Small intestine (tissue), 16 donors: ENCODE measurements around the gene PDAP1. TPM values are rescaled to one million over a fixed set of nuclear protein-coding genes. Genes with fewer than 3 reads are reported as not detected.

Experiments
- DNase-seq, 2 donors: peaks; one replicate each; pipeline versions ENCODE4 v3.0.0 to v3.0.0-alpha.2; 2013
- FAIRE-seq: peaks from 2 replicates; lab custom pipeline; 2012; peaks lifted over from hg19 to GRCh38; lab: Jason Lieb, UNC
- H3K27ac ChIP-seq, 3 donors: one replicate each; pipeline ENCODE4 v1.5.1; 2013; ENCODE audit warnings: low read length in 2 of 3, mild to moderate bottlenecking in 2 of 3, control low read depth in 1 of 3, inconsistent platforms in 1 of 3, low read depth in 1 of 3, moderate library complexity in 1 of 3
- H3K27me3 ChIP-seq, 3 donors: one replicate each; pipeline ENCODE4 v1.6.1; 2013; ENCODE audit warnings: low read length in 3 of 3, inconsistent platforms in 1 of 3; ENCODE audit not compliant: control insufficient read depth in 3 of 3, insufficient read depth in 3 of 3
- H3K36me3 ChIP-seq, 3 donors: one replicate each; pipeline ENCODE4 v1.6.1; 2013; ENCODE audit warnings: low read length in 3 of 3, inconsistent platforms in 1 of 3, low read depth in 1 of 3, mild to moderate bottlenecking in 1 of 3, moderate library complexity in 1 of 3; ENCODE audit not compliant: control insufficient read depth in 3 of 3, insufficient read depth in 2 of 3
- H3K4me1 ChIP-seq, 3 donors: one replicate each; pipeline ENCODE4 v1.6.1; 2013; ENCODE audit warnings: low read length in 2 of 3, inconsistent platforms in 1 of 3, low read depth in 1 of 3, mild to moderate bottlenecking in 1 of 3, moderate library complexity in 1 of 3; ENCODE audit not compliant: control insufficient read depth in 3 of 3, insufficient read depth in 2 of 3
- H3K4me3 ChIP-seq, 3 donors: one replicate each; pipeline ENCODE4 v1.5.1; 2013; ENCODE audit warnings: low read length in 3 of 3, control low read depth in 1 of 3, inconsistent platforms in 1 of 3, low read depth in 1 of 3, mild to moderate bottlenecking in 1 of 3, moderate library complexity in 1 of 3
- H3K9me3 ChIP-seq, 2 donors: one replicate each; pipeline ENCODE4 v1.6.1; 2013; ENCODE audit warnings: low read depth in 1 of 2, low read length in 1 of 2; ENCODE audit not compliant: control insufficient read depth in 2 of 2, insufficient read depth in 1 of 2
- WGBS, 3 donors: extraction: QIAGEN DNeasy Blood & Tissue Kit; methylation state at CpG; one replicate each; pipeline ENCODE4 v1.1.7; 2013; 5-methylcytosine and 5-hydroxymethylcytosine counted together
- long read RNA-seq, 10 donors: transcript quantifications; one replicate each; lab custom pipeline, GENCODE V29; 2026
- polyA plus RNA-seq, 4 donors: library from polyadenylated mRNA; stranded (reverse) in 3 of 4; unstranded in 1 of 4; fragments of 200-250 nt in 3 of 4; fragments of 120-200 nt in 1 of 4; gene quantifications; one replicate each; pipeline versions ENCODE4 v1.2.1 to v1.2.3, GENCODE V29; 2013
- donor health status: healthy with polysubstance abuse.
- donor health status: control.
- donor health status: control.
- donor health status: Bipolar disorder and iron deficiency.
- donor health status: healthy.

PDAP1 gene, protein sequence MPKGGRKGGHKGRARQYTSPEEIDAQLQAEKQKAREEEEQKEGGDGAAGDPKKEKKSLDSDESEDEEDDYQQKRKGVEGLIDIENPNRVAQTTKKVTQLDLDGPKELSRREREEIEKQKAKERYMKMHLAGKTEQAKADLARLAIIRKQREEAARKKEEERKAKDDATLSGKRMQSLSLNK
- polyA plus RNA-seq: 100 to 1,000 TPM in 3 of 4 donors, 10 to 100 TPM in 1; 94.7 to 212 (median 110) TPM
- long read RNA-seq, donor 1, transcript PDAP1-201 (6 exons, 2,546 nt): major isoform, 29 of 209 reads
- long read RNA-seq, donor 1, partial matches to known transcripts: 140 of 209 reads
- long read RNA-seq, donor 1, other reads (novel, unspliced or antisense): 40 of 209 reads
- long read RNA-seq, donor 2, transcript PDAP1-201 (6 exons, 2,546 nt): major isoform, 6 of 140 reads
- long read RNA-seq, donor 2, partial matches to known transcripts: 134 of 140 reads
- long read RNA-seq, donor 2, other reads (novel, unspliced or antisense): 0 of 140 reads
- long read RNA-seq, donor 3, transcript PDAP1-201 (6 exons, 2,546 nt): major isoform, 13 of 34 reads
- long read RNA-seq, donor 3, partial matches to known transcripts: 21 of 34 reads
- long read RNA-seq, donor 3, other reads (novel, unspliced or antisense): 0 of 34 reads
- long read RNA-seq, donor 4: 0 reads
- long read RNA-seq, donor 5, transcript PDAP1-201 (6 exons, 2,546 nt): major isoform, 6 of 6 reads
- long read RNA-seq, donor 5, partial matches to known transcripts: 0 of 6 reads
- long read RNA-seq, donor 5, other reads (novel, unspliced or antisense): 0 of 6 reads
- long read RNA-seq, donor 6, transcript PDAP1-201 (6 exons, 2,546 nt): major isoform, 12 of 12 reads
- long read RNA-seq, donor 6, partial matches to known transcripts: 0 of 12 reads
- long read RNA-seq, donor 6, other reads (novel, unspliced or antisense): 0 of 12 reads
- long read RNA-seq, donor 7, transcript PDAP1-201 (6 exons, 2,546 nt): major isoform, 56 of 80 reads
- long read RNA-seq, donor 7, partial matches to known transcripts: 23 of 80 reads
- long read RNA-seq, donor 7, other reads (novel, unspliced or antisense): 0 of 80 reads
- long read RNA-seq, donor 8, partial matches to known transcripts: 0 of 4 reads
- long read RNA-seq, donor 8, other reads (novel, unspliced or antisense): 0 of 4 reads
- long read RNA-seq, donor 9, transcript PDAP1-201 (6 exons, 2,546 nt): major isoform, 6 of 6 reads
- long read RNA-seq, donor 9, partial matches to known transcripts: 0 of 6 reads
- long read RNA-seq, donor 9, other reads (novel, unspliced or antisense): 0 of 6 reads
- long read RNA-seq, donor 10, transcript PDAP1-201 (6 exons, 2,546 nt): major isoform, 27 of 168 reads
- long read RNA-seq, donor 10, partial matches to known transcripts: 80 of 168 reads
- long read RNA-seq, donor 10, other reads (novel, unspliced or antisense): 61 of 168 reads

- 0% methylated on average over 44 to 72 of the region's 72 CpGs for WGBS, 3 donors
- peak; percentile 95 to 98 for DNase-seq
- H3K9me3 ChIP-seq: no peaks in the 10 kb centered on the region
- H3K36me3 ChIP-seq: peaks cover 7 to 47% (median 12%) of the 10 kb centered on the region in 3 donors
- peak within 1 kb of the TSS; percentile 74 to 99 (median 98) for H3K27ac ChIP-seq
- no peaks in the 10 kb centered on the region for H3K27me3 ChIP-seq
- FAIRE-seq: no peak
- peak within 1 kb of the TSS; percentile 79 to 88 (median 87) for H3K4me3 ChIP-seq
- peaks cover 5 to 17% (median 13%) of the 10 kb centered on the region in 3 donors for H3K4me1 ChIP-seq
Observed at GRCh38 chr7:99408379-99409191, at the start of gene PDAP1, which contains the start of gene BUD31. TSS of gene PDAP1 (minus strand) at chr7:99408597. CDS start at chr7:99408548, 49 bp downstream. TSS of gene BUD31 (plus strand) at chr7:99408969. CDS start at chr7:99411093, 2,124 bp downstream.

- H3K9me3 ChIP-seq: no peaks in the 10 kb centered on the region
- no peaks in the 10 kb centered on the region for H3K27me3 ChIP-seq
- no peak overlapping the region for H3K27ac ChIP-seq
- FAIRE-seq (no peak), DNase-seq (no peak)
- no peak overlapping the region for H3K4me3 ChIP-seq
- WGBS, 3 donors: 83 to 88% (median 85%) methylated on average over 26 of the region's 26 CpGs
- H3K36me3 ChIP-seq: peaks cover 18 to 86% (median 29%) of the 10 kb centered on the region in 3 donors
- H3K4me1 ChIP-seq: no peaks in the 10 kb centered on the region
Observed at GRCh38 chr7:99457650-99458493, 49.5 kb upstream of the PDAP1 start.

DNA sequence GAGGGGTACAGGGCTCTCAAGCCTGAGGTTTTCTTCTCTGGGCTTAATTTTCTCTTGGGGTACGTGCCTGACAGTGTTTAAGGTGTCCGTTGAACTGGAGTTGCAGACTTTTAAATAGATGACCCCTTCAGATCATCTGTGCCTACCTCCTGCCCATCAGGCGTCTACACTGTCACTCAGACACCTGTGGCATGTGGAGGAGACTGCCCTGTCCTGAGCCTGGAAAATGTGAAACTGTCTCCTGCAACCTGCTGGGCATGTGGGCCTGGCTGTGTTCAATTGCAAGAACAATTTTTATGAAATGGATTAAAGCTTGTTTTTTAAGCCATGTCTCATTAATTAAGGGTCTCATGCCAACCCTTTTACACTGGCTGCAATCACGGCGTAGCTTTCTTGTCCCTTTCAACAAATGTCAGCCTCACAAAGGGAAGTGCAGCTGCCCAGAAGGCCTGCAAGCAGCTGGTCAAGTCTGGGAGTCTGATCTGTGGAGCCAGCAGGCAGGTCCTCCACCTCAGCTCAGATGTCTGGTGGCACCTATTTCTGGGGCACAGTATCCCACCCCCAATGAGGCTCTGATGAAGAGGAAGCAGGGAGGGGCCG lies 48.8 kb upstream of the PDAP1 start:
- no peak overlapping the region for H3K27ac ChIP-seq
- no peak for FAIRE-seq
- no peaks in the 10 kb centered on the region for H3K27me3 ChIP-seq
- 77 to 81% (median 79%) methylated on average over 6 of the region's 6 CpGs for WGBS, 3 donors
- no peak overlapping the region for H3K4me3 ChIP-seq
- no peaks in the 10 kb centered on the region for H3K9me3 ChIP-seq
- no peaks in the 10 kb centered on the region for H3K4me1 ChIP-seq
- H3K36me3 ChIP-seq: peaks cover 15 to 89% (median 26%) of the 10 kb centered on the region in 3 donors
- no peak for DNase-seq

DNA sequence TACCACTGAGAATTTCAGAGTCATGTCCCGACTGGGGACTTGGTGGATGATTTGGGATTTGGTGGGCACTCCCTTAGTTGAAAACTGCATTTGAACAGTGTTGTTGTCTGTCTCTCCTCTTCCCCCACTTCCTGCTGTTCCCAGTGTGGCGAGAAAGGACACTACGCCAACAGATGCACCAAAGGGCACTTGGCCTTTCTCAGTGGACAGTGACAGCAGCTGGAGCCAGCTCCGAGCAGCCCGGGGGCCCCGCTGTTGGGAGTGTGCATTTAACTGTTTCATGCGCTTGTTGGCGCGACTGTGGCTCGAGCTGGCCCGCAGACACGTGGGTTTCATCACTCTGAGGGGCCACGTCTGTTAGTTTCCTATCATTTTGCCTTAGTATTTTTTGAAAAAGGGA lies 47.9 kb upstream of the PDAP1 start:
- WGBS, 3 donors: 71 to 84% (median 74%) methylated on average over 13 of the region's 13 CpGs
- FAIRE-seq: no peak
- peaks cover 17 to 94% (median 26%) of the 10 kb centered on the region in 3 donors for H3K36me3 ChIP-seq

DNA sequence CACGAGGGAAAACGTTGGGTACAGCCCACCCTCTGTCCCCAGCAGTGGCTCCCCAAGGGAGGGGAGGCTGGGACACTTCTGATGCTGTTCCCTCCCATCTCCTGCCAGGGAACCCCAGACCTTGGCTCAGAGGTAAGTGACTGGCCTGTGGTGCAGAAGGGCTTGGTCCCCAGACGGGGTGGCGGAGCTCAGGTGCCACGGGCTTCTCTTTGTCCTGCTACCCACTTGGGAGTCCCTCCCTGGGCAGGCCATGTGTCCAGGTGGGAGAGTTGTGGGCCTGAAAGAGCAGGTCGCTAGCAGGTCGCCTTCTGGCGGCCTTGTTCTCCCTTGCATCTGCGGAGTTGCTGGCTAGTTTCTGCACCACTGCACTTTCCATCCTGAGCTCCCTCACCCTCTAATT lies 47.5 kb upstream of the PDAP1 start:
- Histone ChIP-seq H3K27me3 (no peaks in the 10 kb centered on the region), H3K4me3 (no peak overlapping the region), H3K4me1 (no peaks in the 10 kb centered on the region), H3K27ac (no peak overlapping the region), H3K9me3 (no peaks in the 10 kb centered on the region), H3K36me3 (peaks cover 17 to 94% (median 26%) of the 10 kb centered on the region in 3 donors)
- WGBS, 3 donors: 68 to 84% (median 78%) methylated on average over 9 of the region's 9 CpGs
- DNase-seq (no peak), FAIRE-seq (no peak)

More for the DNA sequence above, 47.9 kb upstream of the PDAP1 start:
- Histone ChIP-seq H3K9me3 (no peaks in the 10 kb centered on the region), H3K27ac (no peak overlapping the region), H3K27me3 (no peaks in the 10 kb centered on the region), H3K4me1 (no peaks in the 10 kb centered on the region), H3K4me3 (no peak overlapping the region)
- DNase-seq: no peak

GRCh38 chr7:99453105-99453504 lies 44.7 kb upstream of the PDAP1 start:
- WGBS, 3 donors: 88 to 92% (median 92%) methylated on average over 11 of the region's 11 CpGs
- H3K36me3 ChIP-seq: peaks cover 22 to 99% (median 32%) of the 10 kb centered on the region in 3 donors

More at GRCh38 chr7:99453105-99453504, 44.7 kb upstream of the PDAP1 start:
- DNase-seq: no peak
- Histone ChIP-seq H3K9me3 (no peaks in the 10 kb centered on the region), H3K27me3 (no peaks in the 10 kb centered on the region), H3K27ac (no peak overlapping the region), H3K4me3 (no peak overlapping the region), H3K4me1 (no peaks in the 10 kb centered on the region)
- no peak for FAIRE-seq
